CD14-positive monocyte (primary cell): ENCODE results near the gene PABPC1L. TPM values are rescaled to one million over a fixed set of nuclear protein-coding genes. Genes with fewer than 3 reads are reported as not detected.

ENCODE experiments used
- DNase-seq, 3 donors: peaks; one replicate each; pipeline ENCODE4 v3.0.0-alpha.2; 2011 to 2022
- H2AFZ ChIP-seq: 2 replicates; pipeline ENCODE4 v1.6.0; 2012; ENCODE audit warnings: mild to moderate bottlenecking, low read depth, low read length, inconsistent platforms; ENCODE audit not compliant: insufficient read depth, poor library complexity, severe bottlenecking
- H3K27ac ChIP-seq, 2 donors: 1 replicate in 1 of 2; 2 replicates in 1 of 2; pipeline ENCODE4 v1.5.1; 2012 to 2013; ENCODE audit warnings: low read length in 2 of 2, control low read depth in 1 of 2, inconsistent platforms in 1 of 2, low read depth in 1 of 2, mild to moderate bottlenecking in 1 of 2
- H3K27me3 ChIP-seq, 2 donors: one replicate each; pipeline versions ENCODE4 v1.6.0 to v1.6.1; 2011 to 2013; ENCODE audit warnings: low read length in 2 of 2; ENCODE audit not compliant: control insufficient read depth in 2 of 2, insufficient read depth in 2 of 2
- H3K36me3 ChIP-seq, 2 donors: replicated peaks in 1 of 2; 1 replicate in 1 of 2; 2 replicates in 1 of 2; pipeline versions ENCODE4 v1.5.1 to v1.6.1; 2012 to 2013; ENCODE audit warnings: low read length in 2 of 2, control low read depth in 1 of 2, inconsistent platforms in 1 of 2, mild to moderate bottlenecking in 1 of 2; ENCODE audit not compliant: insufficient read depth in 2 of 2, control insufficient read depth in 1 of 2
- H3K4me1 ChIP-seq, 2 donors: 1 replicate in 1 of 2; 2 replicates in 1 of 2; pipeline versions ENCODE4 v1.5.1 to v1.6.1; 2012 to 2013; ENCODE audit warnings: low read length in 2 of 2, control low read depth in 1 of 2, inconsistent platforms in 1 of 2, mild to moderate bottlenecking in 1 of 2, moderate library complexity in 1 of 2; ENCODE audit not compliant: insufficient read depth in 2 of 2, control insufficient read depth in 1 of 2
- H3K4me2 ChIP-seq: replicated peaks from 2 replicates; pipeline ENCODE3; 2012; ENCODE audit warnings: low read length, moderate library complexity, mild to moderate bottlenecking; ENCODE audit not compliant: poor library complexity, severe bottlenecking; ENCODE audit errors: extremely low read depth
- H3K4me3 ChIP-seq, 3 experiments: fragments of 200-600 bp in 1 of 3; sonication (generic) in 1 of 3; replicated peaks in 1 of 3; 1 replicate in 2 of 3; 2 replicates in 1 of 3; pipeline ENCODE4 v1.5.1; 2011 to 2013; ENCODE audit warnings: low read length in 3 of 3, mild to moderate bottlenecking in 3 of 3, control low read depth in 2 of 3, low read depth in 2 of 3, inconsistent platforms in 1 of 3, moderate library complexity in 1 of 3
- H3K79me2 ChIP-seq: 2 replicates; pipeline ENCODE4 v1.6.0; 2012; ENCODE audit warnings: mild to moderate bottlenecking, control low read depth, inconsistent platforms, low read length, moderate library complexity; ENCODE audit not compliant: insufficient read depth
- H3K9ac ChIP-seq: 2 replicates; pipeline ENCODE4 v1.6.0; 2017; ENCODE audit warnings: low read length, mild to moderate bottlenecking; ENCODE audit not compliant: insufficient read depth, poor library complexity, severe bottlenecking
- H3K9me3 ChIP-seq, 2 donors: replicated peaks in 1 of 2; 1 replicate in 1 of 2; 2 replicates in 1 of 2; pipeline versions ENCODE4 v1.5.1 to v1.6.1; 2012 to 2013; ENCODE audit warnings: low read length in 2 of 2, control low read depth in 1 of 2; ENCODE audit not compliant: control insufficient read depth in 1 of 2, insufficient read depth in 1 of 2
- H4K20me1 ChIP-seq: 2 replicates; pipeline ENCODE4 v1.6.0; 2012; ENCODE audit warnings: mild to moderate bottlenecking, low read length, control low read depth, moderate library complexity; ENCODE audit not compliant: insufficient read depth
- H3K27ac Mint-ChIP-seq, 7 donors: one replicate each; pipeline ENCODE4 v1.8.0; 2020; ENCODE audit warnings: mild to moderate bottlenecking in 7 of 7, mixed read lengths in 7 of 7, moderate library complexity in 6 of 7, inconsistent platforms in 2 of 7
- H3K27me3 Mint-ChIP-seq, 3 donors: one replicate each; pipeline ENCODE4 v1.8.0; 2021 to 2022; ENCODE audit warnings: low read depth in 3 of 3, mild to moderate bottlenecking in 3 of 3, mixed read lengths in 3 of 3, moderate library complexity in 3 of 3, inconsistent platforms in 1 of 3
- H3K36me3 Mint-ChIP-seq, 2 donors: one replicate each; pipeline ENCODE4 v1.8.0; 2020; ENCODE audit warnings: mixed read lengths in 2 of 2, inconsistent platforms in 1 of 2, mild to moderate bottlenecking in 1 of 2
- H3K4me1 Mint-ChIP-seq: one replicate; pipeline ENCODE4 v1.8.0; 2020; ENCODE audit warnings: mild to moderate bottlenecking, mixed read lengths
- H3K4me3 Mint-ChIP-seq, 2 donors: one replicate each; pipeline ENCODE4 v1.8.0; 2020; ENCODE audit warnings: mild to moderate bottlenecking in 2 of 2, mixed read lengths in 2 of 2, moderate library complexity in 1 of 2
- H3K9me3 Mint-ChIP-seq, 7 donors: one replicate each; pipeline ENCODE4 v1.8.0; 2020 to 2022; ENCODE audit warnings: mixed read lengths in 7 of 7, mild to moderate bottlenecking in 6 of 7, moderate library complexity in 6 of 7, inconsistent platforms in 2 of 7
- WGBS: methylation state at CpG from one replicate; pipeline ENCODE4 v1.1.5; 2013; ENCODE audit warnings: missing lambda C conversion rate; ENCODE audit not compliant: insufficient coverage; 5-methylcytosine and 5-hydroxymethylcytosine counted together
- intact Hi-C, 2 donors: fragments of 100-400 bp; cut with micrococcal nuclease; formaldehyde crosslinking; loops; one replicate each; pipeline versions ENCODE4 v1.15.0 to v1.15.1; 2023
- polyA plus RNA-seq, 3 donors: library from polyadenylated mRNA; depleted of rRNA in 1 of 3; unstranded in 2 of 3; stranded (reverse) in 1 of 3; fragments of 300-500 nt in 2 of 3; fragments of >200 nt in 1 of 3; fragmentation: Illumina TruSeq in 2 of 3; gene quantifications; 1 replicate in 2 of 3; 2 replicates in 1 of 3; pipeline ENCODE4 v1.2.3, GENCODE V29; 2012 to 2021
- TF ChIP-seq, protein P1 (sequence below): fragments of 200-600 bp; IDR thresholded peaks from one replicate; pipeline ENCODE4 v1.8.0; 2022; ENCODE audit warnings: antibody characterized with exemption, mild to moderate bottlenecking

Gene PABPC1L
- polyA plus RNA-seq, 3 donors, result 0.21 to 69.1 TPM; not detected in 1

DNA sequence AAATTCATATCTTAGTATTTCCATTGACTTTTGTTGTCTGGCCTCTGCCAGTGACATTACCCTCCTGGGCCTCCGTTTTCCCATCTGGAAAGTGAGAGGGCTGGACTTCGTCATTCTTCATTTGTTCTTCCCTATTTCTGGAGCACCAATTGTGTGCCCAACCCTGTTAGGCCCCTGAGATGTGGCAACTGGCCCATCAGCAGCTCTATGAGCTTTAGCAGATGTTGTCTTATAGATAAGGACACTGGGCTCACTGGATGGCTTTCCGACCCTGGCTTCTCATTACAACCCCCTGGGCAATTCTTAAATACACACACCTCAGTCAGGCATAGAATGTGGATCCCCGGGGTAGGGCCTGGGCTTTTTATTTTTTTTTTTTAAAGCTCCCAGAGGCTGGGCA, 14.7 kb downstream of the PABPC1L start:
- Histone ChIP-seq H3K4me3 (no peak overlapping the region), H3K27ac (no peak overlapping the region), H3K79me2 (no peaks in the 10 kb centered on the region), H3K36me3 (peaks cover 13 to 21% of the 10 kb centered on the region in 2 donors), H3K4me2 (no peak overlapping the region), H3K27me3 (no peaks in the 10 kb centered on the region), H3K9me3 (no peaks in the 10 kb centered on the region), H3K4me1 (no peaks in the 10 kb centered on the region), H4K20me1 (no peaks in the 10 kb centered on the region), H3K9ac (no peak overlapping the region), H2AFZ (no peak overlapping the region)
- Mint-ChIP-seq H3K36me3 (peaks cover 28 to 40% of the 10 kb centered on the region in 2 donors), H3K9me3 (no peaks in the 10 kb centered on the region), H3K4me1 (no peaks in the 10 kb centered on the region), H3K27ac (no peak overlapping the region), H3K4me3 (no peak overlapping the region), H3K27me3 (peaks cover 0 to 4% (median 1%) of the 10 kb centered on the region in 3 donors)
- TF ChIP-seq, protein P1, sequence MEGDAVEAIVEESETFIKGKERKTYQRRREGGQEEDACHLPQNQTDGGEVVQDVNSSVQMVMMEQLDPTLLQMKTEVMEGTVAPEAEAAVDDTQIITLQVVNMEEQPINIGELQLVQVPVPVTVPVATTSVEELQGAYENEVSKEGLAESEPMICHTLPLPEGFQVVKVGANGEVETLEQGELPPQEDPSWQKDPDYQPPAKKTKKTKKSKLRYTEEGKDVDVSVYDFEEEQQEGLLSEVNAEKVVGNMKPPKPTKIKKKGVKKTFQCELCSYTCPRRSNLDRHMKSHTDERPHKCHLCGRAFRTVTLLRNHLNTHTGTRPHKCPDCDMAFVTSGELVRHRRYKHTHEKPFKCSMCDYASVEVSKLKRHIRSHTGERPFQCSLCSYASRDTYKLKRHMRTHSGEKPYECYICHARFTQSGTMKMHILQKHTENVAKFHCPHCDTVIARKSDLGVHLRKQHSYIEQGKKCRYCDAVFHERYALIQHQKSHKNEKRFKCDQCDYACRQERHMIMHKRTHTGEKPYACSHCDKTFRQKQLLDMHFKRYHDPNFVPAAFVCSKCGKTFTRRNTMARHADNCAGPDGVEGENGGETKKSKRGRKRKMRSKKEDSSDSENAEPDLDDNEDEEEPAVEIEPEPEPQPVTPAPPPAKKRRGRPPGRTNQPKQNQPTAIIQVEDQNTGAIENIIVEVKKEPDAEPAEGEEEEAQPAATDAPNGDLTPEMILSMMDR, result no peak
- no peak for DNase-seq
- intact Hi-C loops, result no loop called here
- WGBS, result no CpG with 5 or more reads among the region's 4 CpGs

DNA sequence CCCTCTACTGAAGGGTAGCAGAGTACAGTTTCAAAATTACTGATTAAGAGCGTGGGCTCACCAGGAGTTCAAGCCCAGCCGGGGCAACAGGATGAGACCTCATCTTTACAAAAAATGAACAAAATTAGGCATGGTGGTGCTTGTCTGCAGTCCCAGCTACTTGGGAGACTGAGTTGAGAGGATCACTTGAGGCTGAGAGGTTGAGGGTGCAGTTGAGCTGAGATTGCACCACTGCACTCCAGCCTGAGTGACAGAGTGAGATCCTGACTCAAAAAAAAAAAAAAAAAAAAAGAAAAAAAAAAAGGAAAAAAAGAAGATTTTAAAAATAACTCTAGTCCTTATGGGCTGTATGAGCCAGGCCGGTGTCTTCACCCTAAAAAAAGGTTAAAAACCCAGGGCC, 18.7 kb downstream of the PABPC1L start:
- WGBS, result 100% methylated on average over 1 of the region's 3 CpGs
- Histone ChIP-seq H3K36me3 (peaks cover 21 to 30% of the 10 kb centered on the region in 2 donors), H3K4me3 (no peak overlapping the region), H4K20me1 (no peaks in the 10 kb centered on the region), H2AFZ (no peak overlapping the region), H3K4me2 (no peak overlapping the region), H3K4me1 (no peaks in the 10 kb centered on the region), H3K27me3 (no peaks in the 10 kb centered on the region), H3K27ac (no peak overlapping the region), H3K9ac (no peak overlapping the region), H3K9me3 (no peaks in the 10 kb centered on the region), H3K79me2 (no peaks in the 10 kb centered on the region)
- peak overlapping the region in 3 of 7 donors; percentile 11 to 60 (median 55) for H3K27ac Mint-ChIP-seq
- no peaks in the 10 kb centered on the region for H3K4me1 Mint-ChIP-seq
- peaks cover 0 to 4% (median 0%) of the 10 kb centered on the region in 3 donors for H3K27me3 Mint-ChIP-seq
- no peak for DNase-seq
- TF ChIP-seq, protein P1, result no peak
- H3K4me3 Mint-ChIP-seq, result no peak overlapping the region
- no peaks in the 10 kb centered on the region for H3K9me3 Mint-ChIP-seq
- peaks cover 40 to 41% of the 10 kb centered on the region in 2 donors for H3K36me3 Mint-ChIP-seq
- intact Hi-C loops, result no loop called here
